GM19324 (cell line): ENCODE measurements around the gene FKBP6.
"Not testable (repeated sequence)": the region's sequence is repeated elsewhere in the genome, so short reads cannot be mapped to it uniquely, and the experiment has no call there.

ENCODE experiments used
- ATAC-seq: cut with Tn5 transposase; IDR thresholded peaks from one replicate; pipeline ENCODE4 v1.9.1; 2021; ENCODE audit warnings: mild to moderate bottlenecking, moderate library complexity; ENCODE audit not compliant: unreplicated experiment, low FRiP score

FKBP6 gene

GRCh38 chr7:73354196-73354595, 26.2 kb downstream of the FKBP6 start:
- no peak for ATAC-seq

- ATAC-seq: no peak
Observed at GRCh38 chr7:73354821-73355220, 26.9 kb downstream of the FKBP6 start.

GRCh38 chr7:73356159-73356558, 28.2 kb downstream of the FKBP6 start:
- ATAC-seq: no peak

- ATAC-seq: no peak
Observed at GRCh38 chr7:73358590-73359275, 30.8 kb downstream of the FKBP6 start.

GRCh38 chr7:73359306-73359705, 31.3 kb downstream of the FKBP6 start:
- ATAC-seq: no peak

DNA sequence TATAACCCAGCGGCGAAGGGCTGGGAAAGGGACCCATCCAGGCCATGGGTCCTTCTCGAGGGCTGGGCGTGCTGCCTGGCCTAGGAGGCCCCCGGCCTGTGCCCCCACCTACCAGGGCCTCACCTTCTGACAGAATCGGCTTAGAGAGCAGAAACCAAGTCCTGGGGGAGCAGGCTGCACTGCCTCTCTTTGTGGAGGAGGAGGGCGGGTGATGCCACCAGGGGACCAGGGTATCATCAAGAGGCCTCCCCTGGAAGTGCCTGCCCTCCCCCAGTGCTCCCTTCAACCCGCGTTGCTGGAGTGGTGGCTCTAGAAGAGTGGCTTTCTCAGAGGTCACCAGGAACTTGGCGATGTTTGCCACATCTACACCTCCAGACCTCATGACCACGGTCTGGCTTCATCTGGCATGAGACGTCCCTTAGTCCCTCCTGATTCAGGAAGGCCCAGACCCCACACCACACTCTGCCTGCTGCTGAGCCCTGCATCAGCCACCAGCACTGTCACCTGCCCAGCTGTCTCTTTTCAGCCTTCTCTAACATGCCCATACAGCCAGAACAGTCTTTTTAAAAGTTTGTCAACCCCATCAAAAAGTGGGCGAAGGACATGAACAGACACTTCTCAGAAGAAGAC, 31.9 kb downstream of the FKBP6 start:
- ATAC-seq: no peak

- not testable (repeated sequence) for ATAC-seq
Observed at GRCh38 chr7:73360590-73360989, 32.6 kb downstream of the FKBP6 start.

DNA sequence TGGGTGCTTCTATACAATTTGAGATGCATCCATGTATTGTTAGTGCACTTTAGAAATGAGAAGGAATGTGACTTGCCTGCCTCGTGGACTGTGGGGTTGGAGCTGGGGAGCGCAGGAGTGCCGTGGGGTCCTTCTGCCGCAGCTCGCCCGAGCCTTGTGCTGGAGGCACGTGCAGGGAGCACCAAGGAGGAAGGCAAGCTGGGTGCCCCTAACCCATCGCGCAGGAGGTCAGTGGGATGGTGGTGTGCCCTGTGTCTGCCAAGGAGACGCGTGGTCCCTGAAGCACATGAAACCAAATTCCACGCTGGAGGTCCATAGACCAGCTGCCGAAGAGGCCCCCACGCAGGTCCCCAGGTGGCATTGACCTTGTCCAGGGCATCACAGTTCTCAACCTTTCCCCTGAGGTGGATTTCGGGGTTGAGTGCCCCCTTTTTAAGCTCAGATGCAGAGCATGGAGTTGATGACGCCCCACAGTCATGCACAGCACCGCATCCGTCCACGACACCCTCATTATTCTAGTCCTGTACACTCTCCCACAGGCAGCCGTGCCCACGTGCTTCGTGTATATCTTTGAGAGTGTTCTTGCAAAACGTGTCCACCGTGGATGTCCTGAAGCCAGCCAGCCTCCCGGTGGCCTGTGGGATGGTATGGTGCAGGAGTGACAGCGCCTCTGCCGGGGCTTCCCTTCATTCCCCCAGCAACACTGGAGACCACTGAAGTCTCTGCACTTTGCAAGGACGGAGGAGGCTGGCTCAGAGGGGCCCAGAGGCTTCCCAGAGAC, 35.5 kb downstream of the FKBP6 start:
- ATAC-seq: no peak

DNA sequence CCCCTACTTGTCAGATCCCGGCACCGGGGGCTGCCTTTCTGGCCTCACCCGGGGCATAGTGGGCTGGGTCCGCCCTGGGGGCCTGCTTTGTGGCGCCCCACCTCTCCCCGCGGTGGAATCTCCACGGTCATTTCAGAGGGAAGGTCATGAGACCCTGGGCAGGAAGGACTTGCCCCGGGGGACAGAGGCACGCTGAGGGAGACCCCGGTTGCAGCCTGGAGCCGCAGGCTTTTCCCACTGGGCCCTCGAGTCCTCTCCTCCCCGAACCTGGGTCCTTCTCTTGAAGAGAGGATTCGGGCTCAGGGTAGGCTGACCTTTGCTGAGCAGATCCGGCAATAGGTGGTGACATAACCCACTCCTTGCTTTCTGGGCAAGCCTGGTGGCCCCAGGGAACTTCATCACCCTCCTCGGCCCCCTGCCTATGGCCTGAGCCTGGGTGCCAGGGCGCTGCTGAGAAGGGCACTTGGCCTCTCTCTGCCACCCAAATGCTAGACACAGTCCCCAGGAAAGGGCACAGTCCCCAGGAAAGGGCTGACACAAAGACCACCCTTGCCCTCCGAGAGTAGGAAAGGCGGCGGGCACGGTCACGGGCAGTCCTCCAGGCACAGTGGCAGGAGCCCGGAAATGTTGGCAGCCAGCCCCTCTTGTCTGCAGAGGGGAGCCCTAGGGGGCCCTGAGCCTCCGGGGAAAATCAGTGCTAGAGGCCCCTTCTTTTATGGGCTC, 36.2 kb downstream of the FKBP6 start:
- ATAC-seq: no peak

- no peak for ATAC-seq
Observed at GRCh38 chr7:73366127-73366526, 38.2 kb downstream of the FKBP6 start.

- ATAC-seq: no peak
Observed at GRCh38 chr7:73366990-73367389, 39.0 kb downstream of the FKBP6 start.

DNA sequence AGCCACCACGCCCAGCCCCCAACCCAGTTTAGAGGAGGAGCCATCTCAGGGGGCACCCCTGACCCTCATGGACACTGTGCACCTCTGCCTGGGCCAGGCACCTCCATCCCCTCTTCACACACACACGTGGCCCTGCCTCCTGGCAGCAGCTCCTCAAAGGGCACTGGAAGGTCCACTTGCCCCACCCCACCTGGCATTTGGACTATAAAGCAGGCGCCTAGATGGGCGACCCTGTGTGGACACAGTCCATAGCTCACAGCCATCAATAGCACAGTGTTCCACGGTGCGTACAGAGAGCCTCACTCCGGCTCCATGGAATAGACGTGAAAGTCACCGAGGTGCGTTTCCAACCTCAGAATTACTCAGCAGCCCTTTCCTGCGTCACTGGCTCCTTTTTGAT, 41.0 kb downstream of the FKBP6 start:
- ATAC-seq: no peak

DNA sequence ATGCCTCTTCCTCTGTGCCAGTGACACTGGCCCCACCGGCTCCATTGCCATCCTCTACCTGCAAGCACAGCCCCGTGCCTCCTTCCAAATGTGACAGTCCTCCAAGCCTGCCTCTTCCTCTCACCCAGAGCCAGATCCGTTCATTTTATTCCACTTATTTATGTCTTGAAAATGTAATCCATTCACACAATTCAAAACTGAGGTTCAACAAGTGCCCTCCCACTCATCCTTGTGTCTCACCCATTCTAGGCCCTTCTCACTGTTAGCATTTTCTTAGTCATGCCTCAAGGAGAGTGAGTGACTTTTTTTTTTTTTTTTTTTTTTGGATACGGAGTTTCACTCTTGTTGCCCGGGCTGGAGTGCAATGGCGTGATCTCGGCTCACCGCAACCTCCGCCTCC, 41.7 kb downstream of the FKBP6 start:
- ATAC-seq: no peak

- no peak for ATAC-seq
Observed at GRCh38 chr7:73373741-73374140, 45.8 kb downstream of the FKBP6 start.

DNA sequence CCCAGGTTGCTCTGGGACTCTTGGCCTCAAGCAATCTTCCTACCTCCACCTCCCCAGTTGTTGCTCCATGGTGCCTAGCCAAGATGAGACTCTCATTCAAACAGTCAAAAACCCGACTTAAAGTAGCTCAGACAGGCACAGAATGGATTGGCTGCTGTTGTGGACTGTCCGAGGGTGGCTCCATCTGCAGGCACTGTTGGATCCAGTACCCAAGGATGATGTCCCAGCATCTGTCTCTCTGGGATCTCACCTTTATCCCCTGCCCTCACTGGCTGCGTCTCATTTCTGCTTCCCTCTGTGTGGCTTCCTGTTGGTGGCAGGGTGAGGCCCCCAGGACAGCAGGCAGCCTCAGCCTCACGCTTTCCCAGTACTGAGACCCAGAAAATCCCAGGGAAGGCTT, 48.3 kb downstream of the FKBP6 start:
- not testable (repeated sequence) for ATAC-seq

DNA sequence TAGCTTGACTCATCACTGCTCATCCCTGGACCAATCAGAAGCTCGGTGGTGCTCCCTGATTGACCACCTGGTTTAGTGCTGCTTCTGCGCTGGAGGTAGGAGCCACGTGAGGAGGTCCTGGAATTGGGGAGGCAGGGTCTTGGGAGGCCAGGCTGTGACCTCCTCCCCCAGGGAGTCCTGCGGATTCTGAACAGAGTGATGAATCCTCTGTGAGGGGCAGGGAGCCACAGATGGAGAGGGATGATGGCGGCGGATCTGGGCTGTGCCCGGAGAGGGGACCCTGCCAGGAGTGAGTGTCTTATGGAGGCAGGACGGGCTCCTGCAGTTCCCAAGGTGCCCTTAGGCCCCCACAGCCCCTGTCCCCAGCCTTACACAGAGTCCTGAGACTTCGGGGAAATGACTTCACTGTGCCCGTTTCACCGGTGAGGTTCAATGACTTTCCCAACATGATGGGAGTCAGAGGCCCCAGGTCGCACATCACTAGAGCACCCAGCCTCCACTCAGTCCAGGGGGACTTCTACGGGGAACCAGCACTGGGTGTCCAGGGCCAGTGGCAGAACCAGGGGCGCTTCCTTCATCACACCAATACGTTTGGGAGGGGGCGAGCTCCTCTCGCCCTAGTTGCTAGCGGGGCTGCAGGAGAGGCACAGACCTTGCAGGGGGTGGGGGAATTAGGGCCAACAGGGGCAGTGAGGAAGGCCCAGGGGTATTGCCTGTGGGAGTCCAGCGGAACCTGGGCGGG, 48.9 kb downstream of the FKBP6 start:
- ATAC-seq: no peak

DNA sequence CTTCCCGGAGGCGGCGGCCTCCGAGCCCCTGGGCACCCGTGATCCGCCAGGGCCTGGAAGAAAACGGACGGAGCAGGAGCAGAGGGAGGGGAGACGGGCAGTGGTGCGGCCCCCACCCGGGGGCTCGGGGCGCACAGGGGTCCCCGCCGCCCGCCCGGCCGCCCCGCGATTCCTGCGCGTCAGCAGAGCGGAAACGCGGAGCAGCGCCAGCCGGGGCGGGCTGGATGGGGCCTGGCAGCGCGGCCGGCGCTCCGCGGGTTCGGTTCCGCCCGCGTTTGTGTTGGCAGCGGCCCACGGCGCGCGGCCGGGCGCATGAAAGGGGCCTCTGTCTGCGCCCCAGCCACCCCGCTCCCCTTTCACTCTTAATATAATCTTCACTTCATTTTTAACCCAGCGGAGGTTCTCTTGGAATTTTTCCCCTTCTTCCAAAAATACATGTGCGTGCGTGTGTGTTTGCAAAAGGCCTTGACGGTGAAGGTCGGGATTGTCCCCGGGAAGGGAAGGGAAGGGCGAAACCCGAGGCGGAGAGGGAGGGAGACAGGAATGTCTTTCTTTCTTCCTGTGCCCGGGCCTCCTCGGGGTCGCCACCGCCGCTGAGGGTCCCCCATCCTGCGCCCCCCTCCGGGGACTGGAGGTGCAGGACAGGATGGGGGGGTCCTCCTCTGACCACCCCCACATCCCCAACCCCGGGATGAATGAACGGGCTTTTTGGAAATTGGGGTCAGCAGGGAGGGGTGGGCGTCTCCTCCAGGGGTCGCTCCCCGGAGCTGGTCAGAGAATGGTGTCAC, 49.6 kb downstream of the FKBP6 start:
- not testable (repeated sequence) for ATAC-seq

- ATAC-seq: no peak
Observed at GRCh38 chr7:73382934-73383503, 55.1 kb downstream of the FKBP6 start.

- no peak for ATAC-seq
Observed at GRCh38 chr7:73387221-73387828, 59.4 kb downstream of the FKBP6 start.
